ENCODE measurements around the gene PHLDB2.

GRCh38 chr3:111956449-111956848, 97.4 kb downstream of the PHLDB2 start:
- TF ChIP-seq CTCF (IDR thresholded peaks at IDR 0.05; ENCODE audit: control extremely low read depth in 1 of 3, insufficient read depth in 1 of 3, low read depth in 1 of 3, low read length in 3 of 3): no peak
- TF ChIP-seq HDAC6 (IDR thresholded peaks at IDR 0.05; ENCODE audit: low read depth, low read length): no peak

All from H1 (cell line).